Measurements from ENCODE around the gene MMP20. TPM values are rescaled to one million over a fixed set of nuclear protein-coding genes. Genes with fewer than 3 reads are reported as not detected.

Gene MMP20, protein sequence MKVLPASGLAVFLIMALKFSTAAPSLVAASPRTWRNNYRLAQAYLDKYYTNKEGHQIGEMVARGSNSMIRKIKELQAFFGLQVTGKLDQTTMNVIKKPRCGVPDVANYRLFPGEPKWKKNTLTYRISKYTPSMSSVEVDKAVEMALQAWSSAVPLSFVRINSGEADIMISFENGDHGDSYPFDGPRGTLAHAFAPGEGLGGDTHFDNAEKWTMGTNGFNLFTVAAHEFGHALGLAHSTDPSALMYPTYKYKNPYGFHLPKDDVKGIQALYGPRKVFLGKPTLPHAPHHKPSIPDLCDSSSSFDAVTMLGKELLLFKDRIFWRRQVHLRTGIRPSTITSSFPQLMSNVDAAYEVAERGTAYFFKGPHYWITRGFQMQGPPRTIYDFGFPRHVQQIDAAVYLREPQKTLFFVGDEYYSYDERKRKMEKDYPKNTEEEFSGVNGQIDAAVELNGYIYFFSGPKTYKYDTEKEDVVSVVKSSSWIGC
- polyA plus RNA-seq (2011; rRNA removed) (not detected in 2 replicates), polyA plus RNA-seq (2017; fragmentation: RNase III; extraction: RNeasy Plus Mini Kit Qiagen cat#74134 plus additional on column Dnase treatment) (not detected in 3 replicates), polyA minus RNA-seq (2011; rRNA and poly(A)+ RNA removed) (not detected in 2 replicates)
- not detected in 2 replicates for polyA plus RNA-seq (2012; cell fraction: cytosol; rRNA removed)
- polyA plus RNA-seq (2012; cell fraction: nucleus; rRNA removed) = not detected in 2 replicates

- FAIRE-seq (no peak), ATAC-seq (no peak), DNase-seq (ENCODE audit: low read depth in 1 of 2, low spot score in 1 of 2) (no peak)
- Histone ChIP-seq H3K4me1 (peaks cover 17% of the 10 kb centered on the region), H3K4me2 (no peak within 1 kb of the TSS), H3K27ac (no peak within 1 kb of the TSS), H3K9me3 (no peaks in the 10 kb centered on the region), H3K4me3 (no peak within 1 kb of the TSS)
- TF ChIP-seq HOXB13 (CRISPR knock-in tag; IDR thresholded peaks at IDR 0.05; ENCODE audit: low read depth) (no peak), E2F6 (IDR thresholded peaks at IDR 0.05; ENCODE audit: borderline replicate concordance, low read depth) (no peak), KDM5A (IDR thresholded peaks at IDR 0.05) (no peak), CHD4 (IDR thresholded peaks at IDR 0.05; ENCODE audit: borderline replicate concordance) (no peak), POLR2AphosphoS2 (conservative IDR thresholded peaks at IDR 0.05; ENCODE audit: low read length) (no peak), HDAC2 (IDR thresholded peaks at IDR 0.05) (no peak), POLR2A (IDR thresholded peaks at IDR 0.05; ENCODE audit: low read length) (no peak), NPAS2 (CRISPR knock-in tag; IDR thresholded peaks at IDR 0.05; ENCODE audit: borderline replicate concordance) (no peak), GATA3 (IDR thresholded peaks at IDR 0.05; ENCODE audit: borderline replicate concordance) (no peak), ZSCAN20 (CRISPR knock-in tag; IDR thresholded peaks at IDR 0.05) (no peak), EP300 (IDR thresholded peaks at IDR 0.05) (no peak), EHF (CRISPR knock-in tag; IDR thresholded peaks at IDR 0.05) (no peak), HEYL (CRISPR knock-in tag; IDR thresholded peaks at IDR 0.05) (no peak), FOSL2 (IDR thresholded peaks at IDR 0.05) (no peak), FOSL2 (CRISPR knock-in tag; IDR thresholded peaks at IDR 0.05) (no peak)
- 71% methylated on average over 5 of the region's 5 CpGs for WGBS (ENCODE audit: missing lambda C conversion rate)
- ChIA-PET POLR2A (no interaction called here), CTCF (interaction anchor here (0.9 to 1.5 kb wide), 4 partner anchors 10 to 42 kb away, joined by 3 read pairs; no protein-coding TSS in a partner anchor)
Observed at GRCh38 chr11:102625177-102625576, at the start of gene MMP20. MMP20 (minus strand) TSS chr11:102625332; CDS start chr11:102625319, 13 bp downstream.

DNA sequence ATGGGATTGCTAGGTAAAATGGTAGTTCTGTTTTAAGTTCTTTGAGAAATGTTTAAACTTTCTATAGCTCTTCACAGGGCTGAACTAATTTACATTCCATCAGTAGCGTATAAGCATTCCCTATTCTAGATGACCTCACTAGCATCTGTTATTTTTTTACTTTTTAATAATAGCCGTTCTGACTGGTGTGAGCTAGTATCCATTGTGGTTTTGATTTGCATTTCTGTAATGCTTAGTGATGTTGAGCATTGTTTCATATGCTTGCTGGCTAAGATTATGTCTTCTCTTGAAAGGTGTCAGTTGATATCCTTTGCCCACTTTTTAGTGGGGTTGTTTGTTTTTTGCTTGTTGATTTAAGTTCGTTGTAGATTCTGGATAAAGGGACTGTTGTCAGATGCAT lies 44.5 kb upstream of the MMP20 start:
- H3K4me3 ChIP-seq = no peak overlapping the region
- WGBS (ENCODE audit: missing lambda C conversion rate) = 47% methylated on average over 3 of the region's 3 CpGs
- no peak overlapping the region for H3K27ac ChIP-seq
- no peak for DNase-seq (ENCODE audit: low read depth in 1 of 2, low spot score in 1 of 2)
- no peak overlapping the region for H3K4me2 ChIP-seq
- no peak for FAIRE-seq
- ChIA-PET POLR2A (no interaction called here), CTCF (interaction anchor here (1.2 kb wide), 2 partner anchors 56 to 174 kb away, joined by 3 to 4 read pairs; no protein-coding TSS in a partner anchor)
- TF ChIP-seq MYC (IDR thresholded peaks at IDR 0.05; ENCODE audit: borderline replicate concordance, low read length) (no peak), CBX8 (IDR thresholded peaks at IDR 0.05) (no peak), NR3C1 (IDR thresholded peaks at IDR 0.05) (no peak)
- TF ChIP-seq, protein P1, sequence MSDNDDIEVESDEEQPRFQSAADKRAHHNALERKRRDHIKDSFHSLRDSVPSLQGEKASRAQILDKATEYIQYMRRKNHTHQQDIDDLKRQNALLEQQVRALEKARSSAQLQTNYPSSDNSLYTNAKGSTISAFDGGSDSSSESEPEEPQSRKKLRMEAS (IDR thresholded peaks at IDR 0.05) = no peak
- no peak for ATAC-seq
- H3K4me1 ChIP-seq = no peaks in the 10 kb centered on the region
- no peaks in the 10 kb centered on the region for H3K9me3 ChIP-seq

DNA sequence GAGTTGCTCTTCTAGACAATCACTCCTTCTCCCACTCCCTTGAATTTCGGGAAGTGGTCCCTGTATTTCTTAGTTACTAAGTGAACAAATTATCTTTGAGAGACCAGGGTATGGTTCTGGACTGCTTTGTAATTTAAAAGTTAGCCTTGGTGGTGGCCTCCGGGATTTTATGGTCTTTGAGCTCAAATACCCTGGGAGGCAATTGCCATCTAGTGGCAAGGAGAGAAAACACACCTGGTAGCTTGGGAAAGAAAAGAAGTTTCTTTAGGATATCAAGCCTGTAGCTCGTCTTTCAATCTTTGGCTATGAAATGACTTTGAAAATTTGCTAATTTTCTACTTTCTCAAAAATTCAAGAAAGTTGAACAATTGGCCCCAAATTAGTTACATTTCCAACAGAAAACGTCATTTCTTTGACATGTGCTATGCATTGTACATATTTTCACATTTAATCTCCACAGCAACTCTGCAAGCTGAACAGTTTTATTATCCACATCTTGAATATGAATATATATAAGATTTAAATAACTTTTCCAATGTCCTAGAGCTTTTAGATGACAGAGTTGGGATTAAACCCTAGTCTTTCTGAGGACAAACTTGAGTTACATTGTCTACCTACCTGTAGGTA lies 41.3 kb upstream of the MMP20 start:
- 0 out of 6 replicates have a peak overlapping the region, but pooled peaks of 1 of the 2 experiments have one; percentile 32 for H3K27ac ChIP-seq
- DNase-seq (ENCODE audit: low read depth in 1 of 2, low spot score in 1 of 2) (peak; percentile 13 to 46), ATAC-seq (peak; percentile 70 to 84; a peak in 5 of 6 replicates), FAIRE-seq (no peak)
- H3K4me3 ChIP-seq = no peak overlapping the region
- WGBS (ENCODE audit: missing lambda C conversion rate) = 2% methylated on average over 4 of the region's 4 CpGs
- H3K4me2 ChIP-seq = peak overlapping the region; percentile 61
- POLR2A ChIA-PET = interaction anchor here (0.6 to 1.0 kb wide), 2 partner anchors 53 to 325 kb away, joined by 3 to 5 read pairs; no protein-coding TSS in a partner anchor
- no peaks in the 10 kb centered on the region for H3K9me3 ChIP-seq
- no peaks in the 10 kb centered on the region for H3K4me1 ChIP-seq
- TF ChIP-seq HOXB13 (CRISPR knock-in tag; IDR thresholded peaks at IDR 0.05; ENCODE audit: low read depth) (no peak), MAFK (IDR thresholded peaks at IDR 0.05; ENCODE audit: partially characterized antibody) (no peak), RNF2 (IDR thresholded peaks at IDR 0.05; ENCODE audit: borderline replicate concordance, low read depth) (no peak), HOXA7 (CRISPR knock-in tag; IDR thresholded peaks at IDR 0.05) (no peak), FOSL2 (IDR thresholded peaks at IDR 0.05) (no peak), FOSL2 (CRISPR knock-in tag; IDR thresholded peaks at IDR 0.05) (no peak), SMC3 (IDR thresholded peaks at IDR 0.05) (peak; percentile 70), ZNF302 (CRISPR knock-in tag; IDR thresholded peaks at IDR 0.05) (no peak), RAD21 (conservative IDR thresholded peaks at IDR 0.05 in 1 of 2, IDR thresholded peaks at IDR 0.05 in 1 of 2) (peak; percentile 86 to 87), EHF (CRISPR knock-in tag; IDR thresholded peaks at IDR 0.05) (no peak), HEYL (CRISPR knock-in tag; IDR thresholded peaks at IDR 0.05) (no peak), CTCF (IDR thresholded peaks at IDR 0.05) (peak; percentile 78)
- TF ChIP-seq, protein P2, sequence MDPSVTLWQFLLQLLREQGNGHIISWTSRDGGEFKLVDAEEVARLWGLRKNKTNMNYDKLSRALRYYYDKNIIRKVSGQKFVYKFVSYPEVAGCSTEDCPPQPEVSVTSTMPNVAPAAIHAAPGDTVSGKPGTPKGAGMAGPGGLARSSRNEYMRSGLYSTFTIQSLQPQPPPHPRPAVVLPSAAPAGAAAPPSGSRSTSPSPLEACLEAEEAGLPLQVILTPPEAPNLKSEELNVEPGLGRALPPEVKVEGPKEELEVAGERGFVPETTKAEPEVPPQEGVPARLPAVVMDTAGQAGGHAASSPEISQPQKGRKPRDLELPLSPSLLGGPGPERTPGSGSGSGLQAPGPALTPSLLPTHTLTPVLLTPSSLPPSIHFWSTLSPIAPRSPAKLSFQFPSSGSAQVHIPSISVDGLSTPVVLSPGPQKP (IDR thresholded peaks at IDR 0.05; ENCODE audit: low read depth, low read length) = no peak
- CTCF ChIA-PET = interaction anchor here (0.6 to 3.5 kb wide), 39 partner anchors 8 to 806 kb away, joined by 3 to 29 read pairs (median 3); partner anchors contain the start of gene MMP20

Measured in A549 (cell line).